Posterior cingulate gyrus (tissue), 11 donors: ENCODE data around the gene FAM72A.
"Not testable (repeated sequence)": the region's sequence is repeated elsewhere in the genome, so short reads cannot be mapped to it uniquely, and the experiment has no call there.

ENCODE experiments used
- DNase-seq, 10 donors: peaks; one replicate each; pipeline versions ENCODE4 v3.0.0 to v3.0.0-alpha.2; 2020 to 2021; ENCODE audit warnings: mixed read lengths in 3 of 10
- intact Hi-C: fragments of 100-400 bp; cut with DNase I; formaldehyde crosslinking; loops from one replicate; pipeline ENCODE4 v1.15.1; 2023

The FAM72A gene

DNA sequence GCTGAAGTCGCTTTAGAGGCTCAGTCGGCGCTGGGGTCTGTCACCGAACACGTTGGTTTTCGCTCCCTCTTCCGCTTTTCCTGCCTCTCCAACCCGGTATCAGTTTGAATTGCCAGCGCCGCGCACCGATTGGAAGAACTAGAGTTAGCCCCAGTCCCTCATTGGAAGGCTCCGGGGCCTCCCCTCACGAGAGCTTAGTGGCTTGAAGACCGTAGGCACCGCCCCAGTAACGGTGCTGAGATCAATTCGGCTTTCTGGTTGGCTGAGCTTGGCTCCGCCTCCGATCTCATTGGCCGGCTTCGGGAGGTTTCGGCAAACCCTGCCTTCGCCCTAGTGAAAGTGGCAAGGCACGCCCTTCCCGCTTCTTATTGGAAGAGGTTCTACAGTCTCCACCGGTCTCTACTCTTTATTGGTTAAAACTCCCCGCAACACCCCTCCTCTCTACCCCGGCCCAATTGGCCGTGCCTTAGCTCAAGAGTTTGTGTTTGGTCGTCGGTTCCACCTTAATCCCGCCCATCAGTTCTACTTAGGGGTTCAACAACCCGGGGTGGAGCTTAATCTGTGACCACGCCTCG is at the start of gene FAM72A:
TSS of gene FAM72A (minus strand) at position 51 of the 575 bp plus-strand sequence. CDS start 814 bp downstream, outside the sequence.
- DNase-seq = peak; percentile 97 to 100 (median 99)
- intact Hi-C loops = not testable (repeated sequence)

DNA sequence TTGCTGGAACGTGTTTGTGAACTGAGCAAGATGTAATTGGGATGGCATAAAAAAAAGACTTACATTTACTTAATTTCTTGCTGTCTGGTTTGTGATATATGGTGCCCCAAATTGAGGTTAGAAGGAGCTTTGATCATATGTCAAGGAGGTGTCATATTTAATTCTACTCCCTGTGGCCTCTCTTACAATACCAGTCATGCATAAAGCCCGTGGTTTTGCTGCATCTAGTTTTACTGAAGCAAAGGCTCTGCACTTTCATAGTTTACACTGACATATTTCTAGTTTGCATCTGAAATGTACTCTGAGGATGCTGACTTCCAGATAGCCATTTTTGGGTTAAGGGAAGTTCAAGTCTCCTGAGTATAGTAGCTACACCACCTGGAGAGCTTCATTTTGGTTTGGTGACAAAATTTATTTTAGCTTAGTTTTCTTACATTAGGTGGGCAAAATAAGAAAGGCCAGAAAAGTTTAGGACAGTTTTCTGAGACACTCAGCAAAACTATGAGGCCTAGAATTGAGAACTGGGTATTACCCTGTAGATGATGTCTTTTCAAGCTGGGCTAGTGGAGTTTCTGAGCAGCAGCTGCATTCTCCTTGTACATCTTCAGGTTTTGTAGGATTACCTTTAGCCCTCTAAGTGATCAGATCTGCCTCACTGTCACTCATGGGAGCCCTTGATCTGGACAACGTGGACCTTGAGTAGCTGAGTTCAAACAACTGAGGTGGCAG is 48.5 kb upstream of the FAM72A start:
- intact Hi-C loops, DNase-seq: not testable (repeated sequence)

DNA sequence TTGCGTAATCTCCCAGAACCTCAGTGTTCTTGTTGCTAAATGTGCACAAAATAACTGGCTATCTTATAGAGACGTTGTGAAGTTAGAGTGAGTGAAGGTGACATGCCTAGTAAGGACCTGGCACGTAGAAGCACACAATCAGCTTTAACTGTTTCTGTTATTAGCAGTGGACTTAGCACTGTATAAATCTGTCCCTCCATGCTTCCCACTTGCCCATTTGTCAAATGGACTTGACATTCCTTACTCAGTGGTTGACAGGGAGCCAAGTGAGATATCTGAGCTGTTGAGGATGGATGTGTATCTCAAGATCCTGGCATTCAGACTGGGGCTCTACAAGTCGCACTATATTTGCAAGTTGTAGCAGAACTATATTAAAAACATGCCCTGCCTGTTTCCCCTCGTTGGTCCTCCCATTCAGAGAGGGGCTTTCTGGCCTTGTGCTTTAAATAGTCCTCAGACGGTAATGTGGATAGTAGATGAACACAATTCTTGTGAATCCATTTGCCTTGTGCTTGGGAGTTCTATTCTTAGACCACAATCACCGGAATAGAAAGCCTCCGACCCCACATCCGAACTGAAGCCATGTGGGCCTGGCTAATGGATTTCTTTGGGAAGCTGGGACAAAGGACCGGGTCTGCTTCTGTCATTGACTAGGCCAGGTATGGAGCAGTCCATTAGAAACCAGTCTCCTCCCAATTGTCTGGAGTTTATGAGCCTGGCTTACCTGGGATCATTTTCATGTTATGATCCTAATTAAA is 43.7 kb upstream of the FAM72A start:
- DNase-seq, intact Hi-C loops: not testable (repeated sequence)

DNA sequence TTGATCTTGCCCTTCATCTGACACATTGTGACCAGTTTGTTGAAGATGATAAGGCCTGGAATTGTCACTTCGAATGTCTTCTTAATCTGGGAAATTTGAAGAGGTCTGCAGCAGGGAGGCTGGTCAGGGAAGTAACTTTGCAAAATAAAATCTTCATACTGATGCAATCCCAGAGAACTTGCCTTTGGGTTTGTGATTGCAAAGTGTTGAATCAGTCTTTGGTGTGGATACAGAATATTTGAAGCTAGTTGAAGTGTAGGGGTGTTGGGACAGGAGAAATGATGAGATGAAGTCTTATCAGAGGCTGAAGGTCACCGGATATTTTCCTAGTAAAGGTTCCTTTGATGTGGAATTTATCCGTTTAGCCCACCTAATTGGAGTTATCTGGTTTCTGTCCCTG is 42.8 kb upstream of the FAM72A start:
- intact Hi-C loops = not testable (repeated sequence)

DNA sequence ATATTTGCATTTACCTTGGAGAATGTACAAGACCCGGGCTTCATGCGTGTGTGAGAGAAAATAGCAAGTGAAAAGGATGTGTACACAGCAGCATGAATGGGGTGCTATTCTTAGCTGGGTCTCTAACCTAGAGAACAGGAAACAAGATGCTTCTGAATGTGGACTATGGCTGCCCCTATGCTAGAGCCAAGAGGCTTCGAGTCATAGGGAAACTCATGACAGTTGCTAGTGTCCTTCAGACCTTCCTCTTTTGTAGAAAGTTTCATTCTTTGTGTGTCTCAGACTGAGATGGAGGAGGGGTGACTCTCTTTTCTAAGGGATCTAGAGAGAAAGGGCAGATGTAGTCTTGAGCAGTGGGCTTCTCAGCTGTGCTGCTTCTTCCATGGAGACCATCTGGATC is 40.7 kb upstream of the FAM72A start:
- DNase-seq, intact Hi-C loops: not testable (repeated sequence)

More for the DNA sequence above, 42.8 kb upstream of the FAM72A start:
- DNase-seq = not testable (repeated sequence)

DNA sequence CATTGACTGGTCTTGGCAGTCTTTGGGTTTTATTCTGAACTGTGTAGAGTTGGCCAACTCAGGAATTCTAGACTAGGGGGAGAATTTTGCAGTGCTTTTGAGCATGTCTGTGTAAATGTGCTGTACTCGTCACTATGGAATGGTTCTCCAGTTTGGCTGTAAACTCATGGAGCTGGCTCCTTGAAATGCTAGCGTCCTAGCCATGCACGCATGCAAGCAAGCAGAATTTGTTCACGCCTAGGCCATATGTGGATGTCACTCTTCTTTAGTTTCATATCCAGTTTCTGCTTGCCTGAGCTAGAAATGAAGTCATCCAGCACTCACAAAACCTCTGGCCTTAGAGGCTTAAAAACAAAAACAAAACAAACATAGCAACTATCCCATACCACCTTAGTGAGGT is 37.6 kb upstream of the FAM72A start:
- intact Hi-C loops, DNase-seq: not testable (repeated sequence)

DNA sequence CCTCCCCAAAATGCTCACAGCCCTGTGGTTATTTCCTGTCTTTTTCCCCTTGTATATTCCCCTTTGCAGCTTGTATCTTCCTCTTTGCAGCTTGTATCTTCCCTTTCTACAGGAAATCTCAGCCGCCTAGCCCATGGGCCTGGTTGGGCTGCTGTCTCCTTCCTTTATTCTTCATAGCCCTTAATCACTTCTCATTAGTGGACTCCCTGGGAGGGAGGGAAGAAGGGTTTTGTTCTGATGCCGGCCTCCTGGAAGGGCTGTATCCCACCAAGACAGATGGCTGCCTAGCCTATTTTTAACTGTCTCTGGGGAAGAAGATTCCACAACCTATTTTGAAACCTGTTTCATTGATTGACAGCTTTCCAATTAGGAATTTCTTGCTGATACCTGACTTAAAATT is 32.6 kb upstream of the FAM72A start:
- DNase-seq, intact Hi-C loops: not testable (repeated sequence)

DNA sequence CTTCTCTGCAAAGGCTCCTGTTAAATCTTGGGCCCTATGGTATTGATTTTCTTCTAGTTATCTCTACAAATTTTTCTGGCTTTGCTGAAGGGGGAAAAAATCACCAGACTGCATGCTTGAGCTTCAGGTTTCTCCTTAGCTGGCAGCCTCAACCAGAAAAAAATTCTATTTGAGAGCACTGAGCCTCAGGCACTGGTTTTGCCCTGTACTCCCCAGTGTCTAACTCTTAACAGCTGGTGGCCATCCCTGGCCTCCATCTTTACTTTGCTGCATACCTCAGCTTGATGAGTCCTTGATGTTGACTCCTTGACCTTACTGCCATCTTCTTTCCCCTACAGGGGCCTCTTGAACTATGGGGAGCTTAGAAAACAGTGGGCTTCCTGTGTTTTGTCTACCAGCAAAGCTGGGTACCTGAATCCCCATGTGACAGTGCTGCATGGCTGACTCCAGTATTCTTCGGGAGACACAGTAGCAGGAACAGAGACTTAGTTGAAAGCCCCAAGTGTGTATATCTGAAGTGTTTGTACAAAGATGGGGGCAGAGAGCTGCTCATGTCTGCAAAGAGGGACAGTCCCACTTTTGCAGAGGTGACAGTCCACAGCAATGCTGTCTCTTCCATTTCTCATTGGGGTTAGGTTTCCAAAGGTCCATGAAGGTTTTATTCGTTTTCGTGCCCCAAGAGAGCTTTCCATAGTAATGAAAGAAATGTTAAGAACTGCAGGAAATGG is 31.7 kb upstream of the FAM72A start:
- DNase-seq, intact Hi-C loops: not testable (repeated sequence)

DNA sequence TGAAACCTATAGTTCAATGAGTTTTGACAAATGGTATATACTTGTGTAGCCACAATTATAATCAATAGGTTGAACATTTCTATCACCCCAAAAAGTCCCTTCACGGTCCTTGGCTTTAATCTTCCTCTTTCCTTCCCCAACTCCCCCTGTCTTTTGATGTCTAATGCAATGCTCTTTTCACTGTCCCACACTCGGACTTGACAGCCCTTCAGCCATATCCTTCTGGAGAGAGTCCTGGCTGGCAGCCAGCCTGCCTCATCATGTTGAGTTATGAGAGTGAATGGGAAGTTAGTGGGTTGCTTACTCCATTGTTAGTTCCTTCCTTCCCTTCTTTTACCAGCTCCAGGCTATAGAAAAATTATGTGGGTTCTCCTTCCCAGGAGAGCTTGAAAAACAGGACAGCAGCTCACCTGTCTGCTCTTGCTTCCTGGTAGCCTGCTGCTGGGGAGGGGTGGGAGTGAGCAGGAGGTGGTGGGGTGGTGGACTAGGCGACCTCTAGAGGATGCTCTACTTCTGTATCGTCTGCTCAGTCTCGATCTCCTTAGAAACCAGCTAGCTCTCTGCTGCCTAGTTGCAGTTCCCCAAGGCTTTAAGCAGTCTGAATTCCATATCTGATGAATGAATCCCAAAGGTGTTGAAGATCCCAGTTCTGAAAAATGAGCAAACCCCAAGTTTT is 30.5 kb upstream of the FAM72A start:
- DNase-seq, intact Hi-C loops: not testable (repeated sequence)

DNA sequence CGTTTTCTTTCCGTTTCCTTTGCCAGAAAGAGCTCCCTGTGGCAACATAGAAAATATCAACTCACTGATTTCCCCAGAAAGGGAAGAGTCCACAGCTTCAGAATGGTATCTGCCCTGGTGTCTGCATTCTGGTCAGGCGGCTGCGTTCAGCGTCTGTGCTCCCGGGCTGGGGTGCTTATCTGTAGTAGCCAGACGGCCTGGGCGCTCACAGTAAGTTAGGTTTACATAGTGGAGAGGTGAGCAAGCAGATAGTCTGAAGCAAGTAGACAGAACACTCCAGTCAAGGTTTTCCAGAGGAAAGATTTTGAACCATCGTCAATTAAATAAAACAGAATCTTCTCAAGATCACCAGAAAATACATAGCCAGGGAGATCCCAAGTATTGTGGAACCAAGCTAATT is 29.4 kb upstream of the FAM72A start:
- DNase-seq, intact Hi-C loops: not testable (repeated sequence)

DNA sequence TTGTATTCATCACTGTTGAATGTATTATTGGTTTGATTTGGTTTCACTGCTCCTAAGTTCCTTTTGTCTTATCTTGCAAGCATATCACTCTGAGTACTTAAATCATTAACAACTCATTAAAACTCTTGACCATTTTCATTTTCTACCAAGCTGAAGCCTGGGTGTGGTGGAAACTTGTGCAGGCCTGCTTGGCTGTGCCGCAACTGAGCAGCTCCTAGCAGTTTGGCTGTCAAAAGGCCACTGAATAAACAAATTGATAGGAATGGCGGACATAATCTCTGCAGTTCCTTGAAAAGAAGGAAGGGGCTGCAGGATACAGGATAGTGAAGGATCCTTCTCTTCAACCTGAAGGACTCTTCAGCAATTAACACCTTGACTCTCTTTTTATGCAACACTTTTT is 26.6 kb upstream of the FAM72A start:
- DNase-seq, intact Hi-C loops: not testable (repeated sequence)

DNA sequence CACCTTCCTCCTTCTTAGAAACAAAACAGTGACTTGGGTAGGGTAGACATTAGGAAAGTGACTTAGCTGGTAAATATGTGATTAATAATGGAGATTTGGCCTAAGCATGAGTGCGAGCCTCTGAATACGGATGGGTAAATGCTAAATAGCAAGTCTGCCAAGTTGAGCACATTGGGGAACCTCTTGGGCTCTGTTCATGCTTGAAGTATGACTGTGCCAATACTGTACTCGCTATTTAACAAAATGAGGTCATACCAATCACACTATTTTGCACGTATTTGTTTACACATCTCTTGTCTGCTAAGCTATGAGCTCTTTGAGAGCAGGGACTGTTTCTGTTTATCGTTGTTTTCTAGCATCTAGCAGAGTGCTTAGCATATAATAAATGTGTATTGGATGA is 24.2 kb upstream of the FAM72A start:
- intact Hi-C loops, DNase-seq: not testable (repeated sequence)

DNA sequence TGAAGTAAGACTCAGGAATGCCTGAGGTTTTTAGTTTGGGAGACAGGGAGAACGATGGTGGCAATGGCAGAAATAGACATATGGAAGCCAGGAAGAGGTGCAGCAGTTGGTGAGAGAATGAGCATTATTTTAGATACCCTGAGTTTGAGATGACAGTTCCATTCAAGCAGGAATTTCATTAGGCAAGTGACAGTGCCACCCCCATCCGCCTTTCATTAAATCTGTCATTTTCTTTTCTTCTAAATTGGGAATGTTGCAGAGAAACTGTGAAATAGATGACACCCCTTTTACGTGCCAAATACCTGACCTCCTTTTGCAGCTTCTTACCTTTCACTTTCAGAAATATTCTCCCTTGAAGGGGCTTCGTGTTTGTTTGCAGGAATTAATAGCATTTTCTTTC is 22.7 kb upstream of the FAM72A start:
- DNase-seq, intact Hi-C loops: not testable (repeated sequence)

DNA sequence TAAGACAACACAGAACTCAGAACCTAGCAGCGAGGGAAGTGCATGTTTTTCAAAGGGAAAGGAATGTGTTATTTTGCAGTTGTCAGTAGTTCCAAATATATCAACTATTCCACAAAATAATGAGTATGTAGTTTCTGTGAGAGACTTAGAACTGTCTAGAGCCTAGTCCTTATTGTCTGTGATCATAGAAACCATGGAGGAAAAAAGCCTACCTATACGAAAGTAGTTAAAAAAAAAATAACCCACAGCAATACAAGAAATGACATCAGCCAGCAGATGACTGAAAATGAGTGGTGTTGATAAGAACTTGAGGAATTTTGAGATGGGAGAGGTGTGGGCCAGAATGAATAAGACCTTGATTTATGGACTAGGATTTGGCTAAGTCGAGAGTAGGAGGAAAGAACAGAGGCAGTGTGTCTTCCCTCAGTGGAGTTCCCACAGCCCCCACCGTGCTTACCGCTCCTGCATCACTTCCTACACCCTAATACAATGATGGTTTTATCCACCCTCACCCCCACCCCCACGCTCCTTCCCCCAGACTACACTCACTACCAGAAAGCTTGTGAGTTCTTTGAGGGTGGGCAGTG is 21.6 kb upstream of the FAM72A start:
- intact Hi-C loops, DNase-seq: not testable (repeated sequence)

DNA sequence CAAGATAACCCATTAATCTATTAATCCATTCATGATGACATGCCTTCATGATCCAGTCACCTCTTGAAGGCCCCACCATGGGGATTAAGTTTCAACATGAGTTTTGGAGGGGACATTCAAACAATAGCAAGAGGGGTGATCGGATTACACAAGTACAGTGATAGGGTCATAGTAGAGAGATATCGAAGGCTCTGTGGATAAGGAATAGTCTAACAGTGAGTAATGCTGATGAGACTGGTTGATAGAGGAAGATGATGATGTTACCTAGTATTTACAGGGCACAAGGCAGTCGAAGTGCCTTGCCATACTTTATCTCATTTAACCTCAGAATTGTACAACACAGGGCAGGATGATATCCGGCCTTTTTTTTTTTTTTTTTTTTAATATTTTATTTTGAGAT is 18.9 kb upstream of the FAM72A start:
- intact Hi-C loops, DNase-seq: not testable (repeated sequence)

DNA sequence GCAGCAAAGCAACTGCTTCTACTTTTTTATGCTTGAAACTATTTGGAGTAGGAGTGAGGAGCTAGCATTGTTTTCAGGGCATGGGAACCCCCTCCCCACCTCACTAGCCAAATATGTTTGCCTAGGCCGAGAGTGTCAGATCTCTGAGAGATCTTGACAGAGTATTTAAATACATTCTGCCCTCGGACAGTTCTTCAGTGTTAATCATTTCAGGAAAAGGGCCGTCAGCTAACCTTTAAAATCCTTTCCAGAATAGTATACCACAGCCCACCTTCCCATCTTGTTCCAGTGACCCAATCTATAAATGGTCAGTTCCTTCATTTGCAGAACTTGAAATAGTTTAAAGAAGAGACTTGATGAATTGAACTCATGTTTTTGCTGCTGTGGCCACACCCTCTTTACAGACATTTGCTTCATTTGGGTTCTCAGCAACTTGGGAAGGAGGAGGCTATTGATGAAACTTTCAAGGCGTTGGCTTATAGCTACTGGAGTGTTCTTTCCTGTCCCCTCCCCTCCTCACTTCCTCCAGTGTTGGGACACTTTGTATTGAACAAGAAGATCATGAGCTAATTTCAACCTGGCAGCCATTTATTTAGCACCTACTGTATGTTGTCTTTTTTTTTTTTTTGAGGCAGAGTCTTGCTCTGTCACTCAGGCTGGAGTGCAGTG is 17.8 kb upstream of the FAM72A start:
- intact Hi-C loops, DNase-seq: not testable (repeated sequence)

DNA sequence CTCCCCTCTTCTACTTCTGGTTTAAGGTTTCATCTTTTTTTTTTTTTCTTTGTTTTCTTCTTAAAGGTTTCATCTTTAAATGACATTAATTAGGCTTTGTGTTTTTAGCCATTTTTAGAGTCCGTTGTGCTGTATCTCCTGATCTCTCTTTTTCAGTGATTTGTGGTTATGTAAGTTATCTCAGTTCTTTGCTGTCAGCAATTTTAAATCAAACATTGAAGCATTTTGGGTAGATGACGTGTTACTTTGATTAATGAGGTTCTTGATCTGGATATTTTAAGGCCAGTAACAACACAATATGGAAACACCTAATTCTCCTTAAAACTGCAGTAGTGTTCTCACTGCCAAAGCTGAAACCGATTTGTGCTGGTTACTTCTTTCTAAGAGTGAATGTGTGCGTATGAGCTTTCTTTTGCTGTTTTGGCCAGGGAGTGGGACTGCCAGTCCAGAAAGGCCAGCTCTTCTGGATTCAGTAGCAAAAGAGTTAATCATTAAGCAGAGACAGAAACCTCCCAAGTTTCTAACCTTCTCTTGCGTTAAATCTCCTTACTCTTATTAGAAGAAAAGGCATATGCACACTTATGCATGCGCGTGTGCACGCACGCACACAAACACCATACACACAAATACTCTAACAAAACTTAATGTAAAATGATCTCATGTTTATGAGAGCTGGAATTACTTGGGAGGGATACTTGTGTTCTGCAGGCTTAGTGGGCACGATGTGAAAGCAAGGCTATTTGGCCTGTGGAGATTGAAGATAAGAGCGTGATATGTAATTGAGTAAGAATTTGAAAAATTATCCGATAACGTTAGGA is 17.1 kb upstream of the FAM72A start:
- DNase-seq, intact Hi-C loops: not testable (repeated sequence)

DNA sequence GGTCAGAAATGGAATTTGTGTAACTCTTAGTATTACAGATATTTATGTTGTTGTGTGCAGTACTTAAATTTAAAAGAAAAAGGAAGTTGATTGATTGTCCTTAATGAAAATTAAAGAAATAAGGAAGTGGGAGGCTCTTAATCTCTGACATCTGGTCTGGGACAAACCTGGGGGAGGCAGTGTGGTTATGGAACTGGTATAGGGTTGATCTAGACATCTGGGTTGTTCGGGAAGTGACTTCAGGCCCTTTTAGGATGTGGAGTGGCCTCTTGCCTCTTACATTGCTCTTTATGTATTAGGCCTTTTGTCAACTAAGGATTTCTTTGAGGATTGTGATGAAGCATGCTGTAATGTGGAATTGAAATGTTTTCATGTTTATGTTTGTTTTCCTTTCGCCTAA is 16.1 kb upstream of the FAM72A start:
- intact Hi-C loops, DNase-seq: not testable (repeated sequence)
